GM19372 (cell line): ENCODE results near the gene INSIG1.

Experiments
- ATAC-seq: cut with Tn5 transposase; IDR thresholded peaks from one replicate; pipeline ENCODE4 v1.9.1; 2021; ENCODE audit warnings: mild to moderate bottlenecking, low read depth, moderate library complexity; ENCODE audit not compliant: unreplicated experiment

INSIG1 gene

DNA sequence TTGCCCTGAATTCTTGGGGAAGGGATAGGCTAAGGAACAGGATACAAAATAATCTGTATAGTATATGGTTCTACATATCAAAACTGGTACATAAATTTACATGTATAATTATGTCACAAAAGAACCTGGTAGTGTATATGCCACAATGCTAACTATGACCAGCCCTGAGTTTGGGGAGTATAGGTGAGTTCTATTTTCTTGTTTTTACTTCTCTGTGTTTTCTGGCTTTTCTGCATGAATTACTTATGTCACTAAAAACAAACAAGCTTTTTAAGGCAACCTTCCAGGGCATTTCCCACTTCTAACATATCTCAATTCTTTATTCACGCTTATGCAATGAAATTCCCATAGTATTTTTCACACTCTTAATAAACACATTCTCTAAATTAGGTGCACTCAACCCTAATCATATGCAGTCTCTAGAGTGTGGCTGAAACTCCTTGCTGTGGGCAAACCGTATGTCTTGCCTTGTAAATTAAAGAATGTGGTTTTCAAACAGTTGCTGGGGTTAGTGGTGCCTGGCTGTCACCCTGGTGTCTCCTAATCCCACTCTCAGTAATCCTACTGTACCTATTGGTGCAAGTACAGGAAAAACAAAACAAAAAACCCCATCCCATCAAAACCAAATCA lies 14.0 kb upstream of the INSIG1 start:
- ATAC-seq, result peak; percentile 87

DNA sequence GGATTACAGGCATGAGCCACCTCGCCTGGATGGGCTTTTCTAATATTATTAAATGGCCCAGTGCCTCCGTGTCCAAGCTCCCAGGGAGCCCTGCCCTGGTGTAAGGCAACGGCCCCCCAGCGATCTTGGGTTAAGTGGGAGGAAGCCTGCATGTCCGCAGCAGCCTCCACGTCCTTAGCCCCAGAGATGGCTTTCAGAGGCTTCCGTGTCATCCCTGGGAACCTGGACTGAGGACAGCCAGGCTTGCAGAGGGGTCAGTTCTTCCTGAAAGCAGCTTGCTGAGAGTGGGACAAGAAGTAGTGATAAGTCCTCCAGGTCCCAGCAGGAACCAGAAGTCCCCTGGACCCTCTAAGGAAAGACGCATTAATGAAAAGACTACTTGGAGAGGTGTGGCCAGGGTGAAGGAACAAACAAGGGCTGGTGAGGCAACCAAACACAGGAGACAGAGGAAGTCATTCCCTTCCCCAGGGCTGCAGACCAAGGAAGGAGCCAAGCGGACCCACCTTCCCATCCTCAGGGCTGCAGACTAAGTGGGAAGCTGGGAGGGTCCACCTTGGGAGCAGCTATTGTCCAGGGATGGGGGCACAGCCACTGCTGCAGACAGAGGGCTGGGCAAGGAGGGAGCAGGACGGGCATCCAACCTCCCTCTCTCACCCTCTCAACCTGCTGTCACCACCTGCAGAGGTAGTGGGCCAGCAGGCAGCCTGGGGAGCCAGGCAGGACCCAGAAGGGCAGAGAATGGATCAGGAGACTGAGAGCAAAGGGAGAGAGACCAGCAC lies 13.0 kb upstream of the INSIG1 start:
- ATAC-seq, result no peak

GRCh38 chr7:155285423-155285822 lies 12.3 kb upstream of the INSIG1 start:
- ATAC-seq, result no peak

DNA sequence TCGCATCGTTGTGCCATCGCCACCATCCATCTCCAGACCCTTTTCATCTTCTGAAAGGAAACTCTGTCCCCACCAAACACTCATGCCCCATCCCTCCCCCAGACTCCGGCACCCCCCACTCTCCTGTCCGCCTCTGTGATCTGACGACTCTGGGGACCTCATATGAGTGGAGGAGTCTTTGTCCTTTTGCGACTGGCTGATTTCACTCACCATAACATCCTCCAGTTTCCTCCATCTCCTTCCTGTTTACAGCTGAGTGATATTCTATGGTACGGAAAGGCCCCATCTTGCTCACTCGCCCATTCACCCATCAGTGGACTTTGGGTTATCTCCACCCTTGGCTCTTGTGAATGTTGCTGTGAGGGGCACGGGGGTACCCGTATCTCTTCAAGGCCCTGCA lies 11.8 kb upstream of the INSIG1 start:
- ATAC-seq, result no peak

- no peak for ATAC-seq
These were observed 11.0 kb upstream of the INSIG1 start for GRCh38 chr7:155286686-155287085.

- no peak for ATAC-seq
These were observed 10.3 kb upstream of the INSIG1 start for GRCh38 chr7:155287284-155287935.

GRCh38 chr7:155288055-155288454 lies 9.6 kb upstream of the INSIG1 start:
- no peak for ATAC-seq

DNA sequence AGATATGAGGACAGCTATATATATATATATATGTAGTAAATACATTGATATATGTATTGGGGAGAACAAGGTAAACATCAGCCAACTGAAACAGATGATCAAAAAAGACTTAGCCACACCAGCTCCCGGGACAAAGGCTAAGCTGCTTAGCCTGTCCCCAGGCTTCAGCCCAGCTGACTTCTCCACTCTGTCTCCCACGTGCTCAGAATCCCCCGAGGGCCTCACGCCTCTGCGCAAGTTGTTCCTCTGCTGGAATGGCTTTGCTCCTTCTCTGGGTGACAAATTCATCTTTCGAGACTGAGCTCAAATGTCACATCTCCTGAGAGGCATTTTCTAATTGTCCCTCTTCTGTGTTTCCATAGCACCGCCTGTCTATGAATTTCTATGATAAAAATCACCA lies 8.6 kb upstream of the INSIG1 start:
- ATAC-seq, result no peak

DNA sequence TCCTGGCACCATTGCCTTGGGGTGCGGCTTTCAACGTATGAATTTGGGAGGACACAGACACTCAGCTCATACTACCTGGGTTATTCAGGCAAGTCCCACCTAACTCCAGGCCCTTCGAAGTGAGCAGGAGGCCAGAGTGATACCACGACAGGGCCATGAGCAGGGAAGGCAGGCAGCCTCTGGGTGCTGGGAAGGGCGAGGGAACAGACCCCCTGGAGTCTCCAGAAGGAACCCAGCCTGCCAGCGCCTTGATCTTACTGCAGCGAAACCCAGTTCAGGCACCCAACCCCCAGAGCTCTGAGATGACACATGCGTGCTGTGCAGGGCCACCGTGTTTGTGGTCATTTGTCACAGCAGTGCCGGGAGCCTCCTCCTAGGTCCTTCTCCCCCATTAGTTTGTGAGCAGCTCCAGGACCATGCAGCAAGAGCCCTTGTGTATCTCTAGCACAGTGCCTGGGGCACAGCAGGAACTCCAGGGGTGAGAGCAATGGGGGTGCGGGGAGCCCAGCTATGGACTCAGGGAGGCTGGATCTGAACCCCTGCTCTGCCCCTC lies 7.7 kb upstream of the INSIG1 start:
- no peak for ATAC-seq

DNA sequence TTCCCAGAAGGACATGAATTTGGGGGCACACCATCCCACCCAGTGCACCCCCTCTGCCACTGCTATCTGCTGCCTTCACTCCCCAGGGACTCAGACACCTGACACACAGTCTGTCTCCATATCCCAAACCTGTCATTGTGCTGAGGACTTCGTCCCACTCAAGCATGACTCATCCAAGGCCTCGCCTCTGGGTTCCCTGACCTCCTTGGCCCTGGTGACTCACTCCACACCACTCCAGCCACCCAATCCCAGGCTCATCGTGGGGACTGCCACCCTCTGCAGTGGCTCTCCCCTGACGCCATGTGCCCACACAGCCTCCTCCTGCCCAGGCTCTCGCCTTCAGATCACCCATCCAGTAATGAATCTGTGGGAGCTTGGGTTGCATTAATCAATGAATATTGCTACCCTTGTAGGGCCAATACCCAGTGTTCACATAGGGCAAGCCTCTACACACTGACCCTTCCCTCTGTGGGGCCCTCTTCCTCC lies 6.6 kb upstream of the INSIG1 start:
- no peak for ATAC-seq

DNA sequence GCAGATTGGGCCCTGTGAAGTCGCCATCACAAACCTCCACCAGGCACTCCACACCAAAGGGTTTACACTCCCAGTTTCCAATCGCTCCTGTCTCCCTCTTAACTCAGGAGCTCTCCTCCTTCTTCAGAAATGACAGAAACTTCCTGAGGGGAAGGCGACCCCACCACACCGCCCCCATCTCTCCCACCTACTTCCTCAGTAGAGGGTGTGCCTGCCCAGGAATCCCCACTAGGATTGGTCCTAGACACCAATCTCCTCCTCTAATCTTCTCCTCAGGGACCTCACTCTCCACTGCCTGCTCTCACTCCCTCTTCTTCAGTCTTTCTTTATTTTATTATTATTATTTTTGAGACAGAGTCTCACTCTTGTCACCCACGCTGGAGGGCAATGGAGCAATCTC lies 5.9 kb upstream of the INSIG1 start:
- no peak for ATAC-seq

- no peak for ATAC-seq
These were observed 4.9 kb upstream of the INSIG1 start for GRCh38 chr7:155292680-155293226.

- ATAC-seq, result no peak
These were observed 3.8 kb upstream of the INSIG1 start for GRCh38 chr7:155293721-155294510.

GRCh38 chr7:155294511-155294778 lies 3.2 kb upstream of the INSIG1 start:
- ATAC-seq, result no peak

DNA sequence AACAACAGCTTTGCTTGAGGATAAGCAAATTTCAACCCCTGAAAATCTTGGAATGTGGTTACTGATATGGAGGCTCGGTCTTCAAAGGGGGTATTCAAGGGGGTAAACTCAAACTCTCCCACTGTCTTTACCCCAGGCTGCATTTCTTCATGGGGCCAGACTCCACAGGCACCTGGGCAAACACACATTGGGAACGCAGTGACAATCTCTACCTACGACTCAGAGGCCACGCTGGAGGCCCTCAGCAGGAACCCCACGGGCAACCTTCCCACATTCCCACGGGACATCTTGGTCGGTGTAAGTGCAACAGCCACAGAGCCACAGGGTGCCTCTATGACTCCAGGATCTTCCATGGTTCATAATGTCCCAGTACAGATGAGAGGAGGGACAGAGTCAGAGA lies 2.2 kb upstream of the INSIG1 start:
- ATAC-seq, result no peak

DNA sequence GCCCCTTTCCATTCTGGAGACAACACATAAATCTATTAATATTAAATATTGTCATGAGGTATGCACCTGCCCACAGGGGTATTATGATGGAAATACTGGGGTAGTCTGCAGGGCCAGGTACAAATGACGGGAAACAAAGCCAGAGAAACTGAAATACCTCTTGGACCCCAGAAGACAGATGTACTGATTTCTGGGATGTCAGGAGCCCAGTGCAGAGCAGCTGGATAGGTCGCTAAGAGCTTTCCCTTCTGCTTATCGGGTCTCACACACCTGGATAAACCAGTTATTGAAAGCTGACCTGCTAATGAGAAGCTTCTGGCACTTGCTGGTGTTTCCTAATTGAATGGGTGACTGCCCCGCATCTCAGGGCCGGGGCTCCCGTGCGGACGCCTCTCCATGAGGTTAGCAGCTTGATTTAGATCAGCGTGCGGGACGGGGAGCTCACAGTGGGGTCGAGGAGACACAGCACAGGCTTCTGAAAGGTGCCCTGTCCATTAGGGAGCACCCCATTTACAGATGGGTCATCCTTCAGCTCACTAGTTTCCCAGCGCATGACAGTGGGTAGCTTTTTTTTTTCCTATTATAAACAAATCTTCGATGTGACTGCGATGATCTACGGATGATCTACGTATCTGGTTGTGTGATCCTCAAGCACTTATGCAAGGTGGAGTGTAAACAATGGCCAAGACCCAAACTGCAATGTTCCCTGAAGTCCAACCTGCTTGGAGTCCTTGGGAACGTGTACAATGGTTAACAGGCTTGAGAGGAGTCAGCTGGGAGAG lies 1.5 kb upstream of the INSIG1 start:
- ATAC-seq, result no peak

GRCh38 chr7:155296788-155297516 lies 726 bp upstream of the INSIG1 start:
- ATAC-seq, result peak; percentile 21

DNA sequence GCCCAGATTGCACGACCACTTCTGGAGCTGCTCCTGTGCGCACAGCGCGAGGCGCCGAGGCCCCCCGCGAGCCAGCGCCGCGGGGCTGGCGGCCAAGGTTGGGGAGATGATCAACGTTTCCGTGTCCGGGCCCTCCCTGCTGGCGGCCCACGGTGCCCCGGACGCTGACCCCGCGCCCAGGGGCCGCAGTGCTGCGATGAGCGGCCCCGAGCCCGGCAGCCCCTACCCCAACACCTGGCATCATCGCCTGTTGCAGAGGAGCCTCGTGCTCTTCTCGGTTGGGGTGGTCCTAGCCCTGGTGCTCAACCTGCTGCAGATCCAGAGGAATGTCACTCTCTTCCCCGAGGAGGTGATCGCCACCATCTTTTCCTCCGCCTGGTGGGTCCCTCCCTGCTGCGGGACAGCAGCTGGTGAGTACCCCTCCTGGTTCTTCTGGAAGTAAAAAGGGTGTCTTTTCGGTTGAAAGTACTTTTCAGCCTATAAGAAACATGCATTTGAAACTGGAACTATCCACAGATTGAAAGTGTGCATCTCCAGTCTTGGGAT lies 683 bp downstream of the INSIG1 start:
- ATAC-seq, result no peak
